ENCODE data around the gene ANKS1B.

- TF ChIP-seq CTCF (IDR thresholded peaks at IDR 0.05) (no peak), POLR2A (IDR thresholded peaks at IDR 0.05) (no peak)
These were observed 1087.8 kb downstream of the ANKS1B start for GRCh38 chr12:98896938-98897337.

All from thyroid gland (tissue), 4 donors.